GM12891 (cell line): ENCODE measurements around the gene NCAN.
"Not testable (repeated sequence)": the region's sequence is repeated elsewhere in the genome, so short reads cannot be mapped to it uniquely, and the experiment has no call there.

Source experiments
- DNase-seq: peaks from one replicate; pipeline ENCODE4 v3.0.0; 2011; ENCODE audit warnings: low spot score; ENCODE audit not compliant: insufficient read length
- FAIRE-seq: peaks from 2 replicates; lab custom pipeline; 2011; peaks lifted over from hg19 to GRCh38; lab: Jason Lieb, UNC
- PAX5 ChIP-seq: IDR thresholded peaks from 2 replicates; pipeline ENCODE4 v1.6.1; 2011; ENCODE audit warnings: low read length, moderate library complexity, mild to moderate bottlenecking; ENCODE audit not compliant: insufficient read depth, severe bottlenecking
- POLR2A ChIP-seq: IDR thresholded peaks from 2 replicates; pipeline ENCODE4 v1.6.1; 2011; ENCODE audit warnings: low read depth, low read length, control low read depth
- POLR2AphosphoS5 ChIP-seq: IDR thresholded peaks from 2 replicates; pipeline ENCODE4 v1.6.1; 2011; ENCODE audit warnings: low read depth, low read length, control low read depth
- POU2F2 ChIP-seq: IDR thresholded peaks from 2 replicates; pipeline ENCODE4 v1.6.1; 2011; ENCODE audit warnings: low read depth, mild to moderate bottlenecking, control low read depth, low read length, moderate library complexity
- SPI1 ChIP-seq: IDR thresholded peaks from 2 replicates; pipeline ENCODE4 v1.6.1; 2011; ENCODE audit warnings: low read depth, low read length, control low read depth
- TAF1 ChIP-seq: IDR thresholded peaks from 2 replicates; pipeline ENCODE4 v1.6.1; 2011; ENCODE audit warnings: low read depth, low read length, control low read depth

Gene NCAN

GRCh38 chr19:19236173-19236572 lies 24.4 kb downstream of the NCAN start:
- FAIRE-seq = peak; percentile 33
- TF ChIP-seq POLR2A (no peak), SPI1 (no peak), POU2F2 (no peak), PAX5 (no peak), TAF1 (no peak), POLR2AphosphoS5 (no peak)
- no peak for DNase-seq

DNA sequence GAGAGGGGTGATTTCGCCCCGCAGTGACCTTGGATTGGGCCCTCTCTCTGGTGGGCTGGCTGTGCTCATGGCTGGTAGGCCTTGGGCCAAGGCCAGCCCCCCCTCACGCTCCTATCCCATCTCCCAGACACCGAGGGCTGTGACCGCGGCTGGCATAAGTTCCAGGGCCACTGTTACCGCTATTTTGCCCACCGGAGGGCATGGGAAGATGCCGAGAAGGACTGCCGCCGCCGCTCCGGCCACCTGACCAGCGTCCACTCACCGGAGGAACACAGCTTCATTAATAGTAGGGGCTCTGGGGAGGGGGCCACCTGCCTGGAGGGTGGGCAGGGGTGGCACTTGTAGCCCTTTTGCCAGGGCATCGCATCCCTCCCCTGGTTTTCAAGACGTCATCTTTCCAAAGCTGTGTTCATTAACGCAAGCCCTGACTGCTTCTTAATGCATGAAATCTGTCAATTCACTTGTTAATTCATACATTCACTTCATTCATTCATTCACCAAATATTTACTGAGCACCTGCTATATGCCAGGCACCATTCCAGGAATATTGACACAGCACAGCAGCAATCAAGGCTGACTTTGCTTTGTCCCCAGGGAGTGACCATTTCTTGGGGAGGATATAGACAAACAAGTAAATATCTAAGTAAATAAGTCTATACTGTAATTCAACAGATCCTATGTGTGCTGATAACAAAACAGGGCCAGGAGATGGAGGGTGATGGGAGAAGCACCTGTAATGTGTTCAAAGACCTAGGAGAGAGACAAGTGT lies 26.6 kb downstream of the NCAN start:
- no peak for TF ChIP-seq TAF1
- TF ChIP-seq POU2F2 = no peak
- TF ChIP-seq SPI1 = no peak
- TF ChIP-seq PAX5 = no peak
- TF ChIP-seq POLR2AphosphoS5 = no peak
- TF ChIP-seq POLR2A = no peak
- FAIRE-seq (no peak), DNase-seq (no peak)

DNA sequence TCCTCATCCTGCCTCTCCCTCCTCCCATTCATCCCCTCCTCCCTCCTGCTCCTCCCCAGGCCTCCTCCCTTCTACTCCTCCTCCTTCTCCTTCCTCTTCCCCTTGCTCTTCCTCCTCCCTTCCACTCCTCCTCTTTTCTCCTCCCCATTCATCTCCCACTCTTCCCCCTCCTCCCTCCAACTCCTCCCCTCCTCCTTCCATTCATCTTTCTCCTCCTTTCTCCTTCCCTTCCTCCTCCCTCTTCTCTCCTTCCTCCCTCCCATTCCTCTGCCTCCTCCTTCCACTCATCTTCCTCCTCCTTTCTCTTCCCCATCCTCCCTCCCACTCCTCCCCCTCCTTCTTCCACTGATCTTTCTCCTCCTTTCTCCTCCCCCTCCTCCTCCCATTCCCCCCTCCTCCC lies 27.9 kb downstream of the NCAN start:
- FAIRE-seq (no peak), DNase-seq (no peak)
- no peak for TF ChIP-seq POLR2A
- TF ChIP-seq TAF1 = no peak
- TF ChIP-seq POLR2AphosphoS5 = no peak
- TF ChIP-seq PAX5 = no peak
- no peak for TF ChIP-seq SPI1
- no peak for TF ChIP-seq POU2F2

DNA sequence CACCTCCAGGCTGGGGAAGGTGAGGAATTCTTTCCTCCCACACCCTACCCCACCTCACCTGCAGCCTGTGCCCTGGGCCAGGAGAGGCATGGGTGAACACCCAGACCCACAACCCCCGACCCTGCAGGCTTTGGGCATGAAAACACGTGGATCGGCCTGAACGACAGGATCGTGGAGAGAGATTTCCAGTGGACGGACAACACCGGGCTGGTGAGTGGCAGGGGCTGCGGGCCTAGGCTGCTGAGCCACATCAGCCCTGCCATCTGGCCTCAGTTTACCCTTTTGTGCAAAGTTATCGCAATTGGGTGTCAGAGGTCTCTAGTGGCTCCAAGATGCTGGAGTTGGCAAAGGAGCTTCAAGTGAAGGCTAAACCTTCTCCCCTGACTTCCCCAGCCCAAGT lies 28.7 kb downstream of the NCAN start:
- FAIRE-seq = no peak
- TF ChIP-seq TAF1 (no peak), POLR2A (no peak), SPI1 (no peak), PAX5 (no peak), POU2F2 (no peak), POLR2AphosphoS5 (no peak)
- DNase-seq = no peak

DNA sequence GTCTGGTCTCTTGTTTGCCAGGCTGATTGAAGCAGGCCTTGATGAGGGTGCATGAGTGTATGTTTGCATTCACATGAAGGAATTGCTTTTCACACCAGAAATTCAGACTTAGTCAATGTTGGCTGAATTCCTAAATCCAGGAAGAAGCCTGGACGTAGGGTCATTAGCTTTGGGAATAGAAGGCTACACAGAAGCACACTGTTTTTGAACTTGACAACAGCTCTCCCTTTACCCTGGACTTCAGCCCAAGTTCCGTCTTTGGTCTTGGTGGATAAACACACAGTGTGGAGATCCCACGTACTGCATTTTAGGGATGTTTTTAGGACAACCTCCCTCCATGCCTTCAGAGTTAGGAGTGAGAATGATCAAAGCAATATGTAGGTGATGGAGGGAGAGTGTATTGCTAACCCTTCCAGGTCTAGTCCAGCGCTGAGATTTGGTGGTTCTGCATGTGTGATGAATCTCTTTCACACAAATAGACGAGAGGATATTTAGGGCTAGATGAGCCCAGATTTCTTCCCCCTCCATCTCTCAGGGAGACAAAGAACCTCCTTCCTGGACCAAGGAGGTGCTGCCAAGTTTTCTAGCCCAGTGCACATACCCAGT lies 38.5 kb downstream of the NCAN start:
- TF ChIP-seq POLR2AphosphoS5 (no peak), POLR2A (no peak), SPI1 (no peak), TAF1 (no peak), POU2F2 (no peak), PAX5 (no peak)
- no peak for FAIRE-seq
- DNase-seq = no peak

GRCh38 chr19:19253409-19253808 lies 41.7 kb downstream of the NCAN start:
- not testable (repeated sequence) for FAIRE-seq

DNA sequence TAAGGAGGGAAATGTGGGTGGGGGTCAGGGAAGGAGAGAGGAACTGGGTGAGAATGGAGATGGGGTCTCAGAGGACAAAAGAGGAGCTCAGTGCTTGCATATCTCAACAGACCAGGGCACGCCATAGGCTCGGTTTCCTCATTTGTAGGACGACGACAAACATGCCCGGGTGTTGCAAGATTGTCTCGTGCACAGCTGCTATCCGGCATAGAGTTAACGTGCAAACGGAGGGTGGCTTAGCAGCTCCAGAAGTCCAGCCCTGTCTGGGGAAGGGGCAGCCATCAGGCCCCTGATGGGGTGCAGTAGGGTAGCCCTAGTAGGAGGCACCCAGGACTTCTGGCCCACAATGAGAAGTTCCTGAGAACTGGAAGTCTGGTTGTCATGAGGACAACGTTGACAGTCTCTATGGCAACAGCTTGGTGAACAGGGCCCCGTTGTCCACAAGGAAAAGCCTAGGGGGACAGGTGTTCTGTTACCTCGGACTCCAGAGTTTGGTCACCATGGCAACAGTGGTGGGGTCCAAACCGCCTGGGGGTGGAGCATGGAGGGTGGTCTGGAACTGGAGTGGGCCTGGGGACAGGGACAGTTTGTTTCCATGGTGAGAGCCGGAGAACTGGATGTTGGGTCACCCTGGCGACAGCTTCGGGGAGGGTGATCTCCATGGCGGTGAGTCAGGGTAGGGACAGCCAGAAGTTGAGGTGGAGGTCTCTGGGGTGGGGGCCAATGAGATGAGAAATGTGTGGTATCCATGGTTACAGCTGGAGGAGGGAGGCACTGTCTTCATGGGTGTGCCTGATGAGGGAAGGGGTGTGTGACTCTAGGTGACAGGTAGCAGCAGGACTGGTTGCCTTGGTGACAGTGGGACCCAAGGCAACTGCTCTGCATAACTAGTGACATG lies 44.6 kb downstream of the NCAN start:
- DNase-seq (no peak), FAIRE-seq (no peak)
- TF ChIP-seq TAF1 (no peak), POLR2AphosphoS5 (no peak)

More at GRCh38 chr19:19253409-19253808, 41.7 kb downstream of the NCAN start:
- not testable (repeated sequence) for DNase-seq

DNA sequence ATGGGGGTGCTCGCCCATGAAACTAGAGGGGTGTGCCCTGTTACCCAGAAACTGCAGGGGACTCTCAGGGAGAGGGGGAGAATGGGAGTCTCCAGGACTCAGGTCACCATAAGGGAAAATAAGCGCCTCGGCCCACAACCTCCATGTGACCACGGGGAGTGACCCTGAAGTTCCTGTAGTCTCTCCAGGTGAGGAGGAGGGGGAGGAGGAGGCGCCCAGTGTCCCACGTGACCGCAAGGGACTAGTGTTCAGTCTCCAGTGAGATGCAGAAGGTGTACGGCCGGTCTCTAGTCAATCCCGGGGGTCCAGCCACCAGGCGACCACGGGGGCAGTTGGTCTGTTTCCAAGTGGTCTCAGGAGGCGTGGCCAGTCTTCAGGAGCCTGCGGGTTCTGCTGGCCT lies 45.4 kb downstream of the NCAN start:
- no peak for DNase-seq
- FAIRE-seq = no peak
- TF ChIP-seq PAX5 (no peak), SPI1 (no peak), POLR2A (no peak), POLR2AphosphoS5 (no peak), POU2F2 (no peak), TAF1 (no peak)

DNA sequence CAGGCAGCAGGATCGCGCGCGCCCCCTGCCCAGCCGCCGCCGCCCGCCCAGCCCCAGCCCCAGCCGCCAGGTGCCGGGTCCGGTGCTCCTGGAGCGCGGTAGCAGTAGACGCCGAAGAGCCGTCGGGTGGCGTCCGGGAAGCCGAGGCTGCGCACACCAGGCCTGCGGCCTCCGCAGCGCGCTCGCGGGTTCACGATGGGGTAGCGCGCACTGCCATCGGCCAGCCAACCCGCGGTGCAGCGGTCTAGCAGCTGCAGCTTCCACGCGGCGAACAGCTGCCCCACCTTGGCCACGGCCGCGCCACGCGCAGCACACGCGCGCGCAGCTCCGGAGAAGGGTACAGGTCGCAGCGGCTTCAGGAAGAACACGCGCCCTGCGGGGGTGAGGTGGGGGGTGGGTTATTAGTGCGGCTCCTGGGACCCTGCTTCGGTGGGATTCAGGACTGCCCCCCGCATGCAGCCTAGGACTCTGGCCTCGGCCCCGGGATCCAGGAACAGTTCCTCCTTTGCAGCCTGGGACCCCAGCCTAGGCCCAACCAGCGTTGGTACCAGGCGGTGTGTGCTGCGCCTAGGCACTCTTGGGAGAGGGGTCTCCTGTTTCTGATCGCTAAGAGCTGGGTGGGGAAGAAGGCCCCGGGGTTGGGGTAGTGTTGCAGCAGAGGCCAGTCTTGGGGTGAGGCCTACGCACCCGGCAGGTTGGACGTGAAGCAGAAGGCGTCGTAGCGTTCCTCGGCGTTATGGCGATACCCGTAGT lies 46.3 kb downstream of the NCAN start:
- TF ChIP-seq PAX5 (no peak), POLR2A (no peak), SPI1 (no peak), TAF1 (no peak), POLR2AphosphoS5 (no peak), POU2F2 (no peak)
- DNase-seq (no peak), FAIRE-seq (no peak)
